Ishikawa (cell line): ENCODE measurements around the gene SPINK4.

Experiments
- EGR1 ChIP-seq: IDR thresholded peaks from 2 replicates; pipeline ENCODE4 v1.6.1; 2012
- EP300 ChIP-seq: IDR thresholded peaks from 2 replicates; pipeline ENCODE4 v1.6.1; 2012; ENCODE audit warnings: borderline replicate concordance
- TF ChIP-seq, protein P1 (sequence below): IDR thresholded peaks from 2 replicates; pipeline ENCODE4 v1.6.1; 2012

DNA sequence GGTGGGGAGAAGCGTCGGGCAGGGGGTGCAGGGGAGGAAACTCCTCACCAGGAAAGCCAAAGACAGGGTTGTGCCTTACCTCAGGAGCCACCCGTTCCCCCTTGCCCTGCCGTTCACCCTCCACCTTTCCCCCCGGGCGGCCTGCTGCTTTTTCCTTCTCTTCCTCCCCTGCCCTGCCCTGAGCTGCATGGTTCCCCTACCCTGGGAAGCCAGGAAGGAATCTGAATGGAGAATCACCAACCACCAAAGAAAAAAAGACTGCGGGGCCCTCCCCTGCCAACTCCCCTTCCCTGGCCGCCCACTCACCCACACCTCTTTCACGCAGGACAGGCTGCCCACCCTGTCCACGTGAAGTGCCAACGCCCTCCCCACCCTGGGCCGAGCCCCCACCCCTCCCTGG lies 49.5 kb downstream of the SPINK4 start:
- TF ChIP-seq, protein P1, sequence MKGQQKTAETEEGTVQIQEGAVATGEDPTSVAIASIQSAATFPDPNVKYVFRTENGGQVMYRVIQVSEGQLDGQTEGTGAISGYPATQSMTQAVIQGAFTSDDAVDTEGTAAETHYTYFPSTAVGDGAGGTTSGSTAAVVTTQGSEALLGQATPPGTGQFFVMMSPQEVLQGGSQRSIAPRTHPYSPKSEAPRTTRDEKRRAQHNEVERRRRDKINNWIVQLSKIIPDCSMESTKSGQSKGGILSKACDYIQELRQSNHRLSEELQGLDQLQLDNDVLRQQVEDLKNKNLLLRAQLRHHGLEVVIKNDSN, result no peak
- TF ChIP-seq EP300 (no peak), EGR1 (no peak)
